OCI-LY3 (cell line): ENCODE results near the gene ZNF414.

ENCODE experiments used
- EZH2phosphoT487 ChIP-seq: fragments of 200-600 bp; shearing (Covaris generic); IDR thresholded peaks from 2 replicates; pipeline ENCODE4 v1.6.1; 2018; ENCODE audit warnings: antibody characterized with exemption, mixed run types, low read depth
- TF ChIP-seq, protein P1 (sequence below): fragments of 200-600, 300-600 bp; sonication (generic); IDR thresholded peaks from 2 replicates; pipeline ENCODE4 v1.5.1; 2014; ENCODE audit warnings: antibody characterized with exemption, low read length, low read depth

DNA sequence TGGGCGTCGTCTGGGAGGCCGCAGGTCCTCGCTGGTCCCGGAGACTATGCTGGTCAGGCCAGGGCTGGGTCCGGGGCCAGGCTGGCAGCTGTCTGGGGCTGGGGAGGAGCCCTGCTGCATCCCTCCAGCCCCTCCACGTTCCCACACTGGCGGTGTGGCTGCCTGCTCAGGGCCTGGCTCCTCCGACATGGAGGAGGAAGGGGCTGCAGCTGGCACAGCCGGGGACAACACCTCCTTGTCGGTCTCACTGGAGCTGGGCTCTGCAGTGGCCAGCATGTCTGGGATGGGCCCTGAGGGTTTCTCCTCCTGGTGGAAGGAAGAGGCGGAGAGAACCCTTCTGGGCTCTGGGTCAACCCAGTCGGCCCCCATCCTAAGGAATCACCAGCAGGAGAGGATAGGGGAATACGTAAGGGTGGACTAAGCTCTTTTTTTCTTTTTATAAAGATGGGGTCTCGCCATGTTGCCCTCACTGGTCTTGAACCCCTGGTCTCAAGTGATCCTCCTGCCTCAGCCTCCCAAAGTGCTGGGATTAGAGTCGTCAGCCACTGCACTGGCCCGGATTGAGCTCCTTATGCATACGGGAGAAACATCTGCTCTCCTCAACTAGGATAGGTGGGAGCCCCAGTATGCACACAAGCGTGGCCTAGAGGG lies 806 bp downstream of the ZNF414 start:
- TF ChIP-seq, protein P1, sequence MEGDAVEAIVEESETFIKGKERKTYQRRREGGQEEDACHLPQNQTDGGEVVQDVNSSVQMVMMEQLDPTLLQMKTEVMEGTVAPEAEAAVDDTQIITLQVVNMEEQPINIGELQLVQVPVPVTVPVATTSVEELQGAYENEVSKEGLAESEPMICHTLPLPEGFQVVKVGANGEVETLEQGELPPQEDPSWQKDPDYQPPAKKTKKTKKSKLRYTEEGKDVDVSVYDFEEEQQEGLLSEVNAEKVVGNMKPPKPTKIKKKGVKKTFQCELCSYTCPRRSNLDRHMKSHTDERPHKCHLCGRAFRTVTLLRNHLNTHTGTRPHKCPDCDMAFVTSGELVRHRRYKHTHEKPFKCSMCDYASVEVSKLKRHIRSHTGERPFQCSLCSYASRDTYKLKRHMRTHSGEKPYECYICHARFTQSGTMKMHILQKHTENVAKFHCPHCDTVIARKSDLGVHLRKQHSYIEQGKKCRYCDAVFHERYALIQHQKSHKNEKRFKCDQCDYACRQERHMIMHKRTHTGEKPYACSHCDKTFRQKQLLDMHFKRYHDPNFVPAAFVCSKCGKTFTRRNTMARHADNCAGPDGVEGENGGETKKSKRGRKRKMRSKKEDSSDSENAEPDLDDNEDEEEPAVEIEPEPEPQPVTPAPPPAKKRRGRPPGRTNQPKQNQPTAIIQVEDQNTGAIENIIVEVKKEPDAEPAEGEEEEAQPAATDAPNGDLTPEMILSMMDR: no peak
- no peak for TF ChIP-seq EZH2phosphoT487
